Duodenal mucosa (tissue), 2 donors: ENCODE data around the gene SERPINA6.
"Not testable (repeated sequence)": the region's sequence is repeated elsewhere in the genome, so short reads cannot be mapped to it uniquely, and the experiment has no call there.

Source experiments
- H3K27ac ChIP-seq: one replicate; pipeline ENCODE4 v1.7.0; 2013; ENCODE audit warnings: low read depth, low read length
- H3K27me3 ChIP-seq, 2 donors: one replicate each; pipeline ENCODE4 v1.7.0; 2013; ENCODE audit warnings: low read length in 2 of 2, control low read depth in 1 of 2; ENCODE audit not compliant: insufficient read depth in 2 of 2, control insufficient read depth in 1 of 2
- H3K36me3 ChIP-seq, 2 donors: one replicate each; pipeline ENCODE4 v1.7.0; 2013; ENCODE audit warnings: low read length in 2 of 2, control low read depth in 1 of 2; ENCODE audit not compliant: insufficient read depth in 2 of 2, control insufficient read depth in 1 of 2
- H3K4me1 ChIP-seq, 2 donors: one replicate each; pipeline ENCODE4 v1.7.0; 2013; ENCODE audit warnings: low read length in 2 of 2, control low read depth in 1 of 2; ENCODE audit not compliant: insufficient read depth in 2 of 2, control insufficient read depth in 1 of 2
- H3K4me3 ChIP-seq, 2 donors: one replicate each; pipeline ENCODE4 v1.7.0; 2013; ENCODE audit warnings: low read length in 2 of 2, low read depth in 1 of 2
- H3K9ac ChIP-seq, 2 donors: one replicate each; pipeline ENCODE4 v1.7.0; 2013; ENCODE audit warnings: low read length in 2 of 2, low read depth in 1 of 2
- H3K9me3 ChIP-seq, 2 donors: one replicate each; pipeline ENCODE4 v1.7.0; 2013; ENCODE audit warnings: low read length in 2 of 2, control low read depth in 1 of 2; ENCODE audit not compliant: control insufficient read depth in 1 of 2

The SERPINA6 gene

DNA sequence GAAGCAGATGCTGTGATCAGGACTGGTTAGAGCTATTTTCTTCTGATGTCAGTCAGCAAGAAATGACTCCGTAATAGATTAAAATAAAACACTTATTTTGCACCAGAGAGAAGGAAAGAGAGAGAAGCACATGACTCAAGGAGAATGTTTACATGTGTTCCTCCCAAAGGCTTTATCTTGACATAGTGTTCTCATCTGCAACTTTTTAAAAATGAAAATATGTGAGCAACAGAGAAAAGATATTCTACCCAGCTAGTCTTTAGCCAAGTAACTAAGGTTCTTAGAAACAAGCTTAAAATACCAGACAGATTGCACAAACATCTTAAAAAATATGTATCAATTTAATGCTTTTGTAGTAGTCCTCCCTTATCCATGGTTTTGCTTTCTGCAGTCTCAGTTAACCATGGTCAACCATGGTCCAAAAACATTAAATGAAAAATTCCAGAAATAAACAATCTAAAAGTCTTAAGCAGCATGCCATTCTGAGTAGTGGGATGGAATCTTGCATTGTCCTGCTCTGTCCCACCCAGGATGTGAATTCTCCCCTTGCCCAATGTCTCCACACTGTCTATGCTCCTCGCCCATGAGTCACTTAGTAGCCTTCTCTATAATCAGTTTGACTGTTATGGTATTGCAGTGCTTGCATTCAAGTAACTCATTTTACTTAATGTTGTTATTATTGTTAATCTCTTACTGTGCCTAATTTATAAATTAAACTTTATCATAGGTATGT, 40.0 kb downstream of the SERPINA6 start:
- Histone ChIP-seq H3K27ac (no peak overlapping the region), H3K36me3 (no peaks in the 10 kb centered on the region), H3K9ac (no peak overlapping the region), H3K4me3 (no peak overlapping the region), H3K9me3 (no peaks in the 10 kb centered on the region), H3K27me3 (no peaks in the 10 kb centered on the region), H3K4me1 (no peaks in the 10 kb centered on the region)

DNA sequence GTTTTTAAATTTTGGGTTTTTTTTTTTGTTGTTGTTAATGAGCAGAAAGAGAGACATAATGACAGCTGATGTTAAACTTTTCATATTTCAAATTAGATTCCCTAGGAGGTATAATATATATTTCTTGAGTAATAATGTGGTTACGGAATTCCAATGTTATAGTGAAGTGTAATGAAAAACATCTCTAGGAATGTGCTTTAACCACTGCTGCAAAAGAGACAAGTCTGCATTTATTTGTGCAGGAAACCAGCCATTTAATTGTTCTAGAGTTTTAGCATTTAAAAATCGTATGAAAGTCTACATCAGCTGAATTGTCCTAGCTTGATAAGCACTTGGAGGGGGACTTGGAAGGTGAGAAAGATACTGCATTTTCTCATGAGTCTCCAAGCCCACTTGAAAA, 44.4 kb downstream of the SERPINA6 start:
- no peaks in the 10 kb centered on the region for H3K36me3 ChIP-seq
- H3K27me3 ChIP-seq: no peaks in the 10 kb centered on the region
- no peak overlapping the region for H3K4me3 ChIP-seq
- H3K27ac ChIP-seq: no peak overlapping the region
- no peaks in the 10 kb centered on the region for H3K9me3 ChIP-seq
- no peak overlapping the region for H3K9ac ChIP-seq
- no peaks in the 10 kb centered on the region for H3K4me1 ChIP-seq

- not testable (repeated sequence) for H3K36me3 ChIP-seq, H3K4me3 ChIP-seq, H3K9me3 ChIP-seq, H3K27me3 ChIP-seq, H3K27ac ChIP-seq, H3K9ac ChIP-seq, H3K4me1 ChIP-seq
Measured at GRCh38 chr14:94276898-94277561, 46.1 kb downstream of the SERPINA6 start.

GRCh38 chr14:94269156-94269555, 54.0 kb downstream of the SERPINA6 start:
- H3K4me1 ChIP-seq: no peaks in the 10 kb centered on the region
- no peaks in the 10 kb centered on the region for H3K36me3 ChIP-seq
- peaks cover 0 to 3% of the 10 kb centered on the region in 2 donors for H3K27me3 ChIP-seq
- H3K4me3 ChIP-seq: no peak overlapping the region
- H3K9ac ChIP-seq: no peak overlapping the region
- no peaks in the 10 kb centered on the region for H3K9me3 ChIP-seq
- no peak overlapping the region for H3K27ac ChIP-seq

DNA sequence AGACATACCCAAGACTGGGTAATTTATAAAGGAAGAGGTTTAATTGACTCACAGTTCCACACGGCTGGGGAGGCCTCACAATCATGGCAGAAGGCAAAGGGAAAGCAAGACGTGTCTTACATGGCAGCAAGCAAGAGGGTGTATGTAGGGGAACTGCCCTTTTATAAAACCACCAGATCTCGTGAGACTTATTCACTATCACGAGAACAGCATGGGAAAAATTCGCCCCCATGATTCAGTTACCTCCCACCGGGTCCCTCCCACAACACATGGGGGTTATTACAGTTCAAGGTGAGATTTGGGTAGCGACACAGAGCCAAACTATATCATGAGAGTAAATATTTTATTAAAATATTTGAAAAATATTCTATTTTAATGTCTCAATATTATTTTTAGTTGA, 54.6 kb downstream of the SERPINA6 start:
- not testable (repeated sequence) for H3K9ac ChIP-seq, H3K4me1 ChIP-seq, H3K4me3 ChIP-seq, H3K27me3 ChIP-seq, H3K27ac ChIP-seq, H3K9me3 ChIP-seq, H3K36me3 ChIP-seq

GRCh38 chr14:94267352-94267751, 55.8 kb downstream of the SERPINA6 start:
- no peak overlapping the region for H3K27ac ChIP-seq
- H3K27me3 ChIP-seq: peaks cover 0 to 3% of the 10 kb centered on the region in 2 donors

GRCh38 chr14:94264195-94264594, 58.9 kb downstream of the SERPINA6 start:
- H3K4me3 ChIP-seq, H3K9me3 ChIP-seq, H3K9ac ChIP-seq, H3K27ac ChIP-seq, H3K36me3 ChIP-seq, H3K27me3 ChIP-seq, H3K4me1 ChIP-seq: not testable (repeated sequence)

More at GRCh38 chr14:94267352-94267751, 55.8 kb downstream of the SERPINA6 start:
- no peaks in the 10 kb centered on the region for H3K36me3 ChIP-seq
- H3K4me3 ChIP-seq: no peak overlapping the region
- H3K4me1 ChIP-seq: no peaks in the 10 kb centered on the region
- H3K9ac ChIP-seq: no peak overlapping the region
- H3K9me3 ChIP-seq: no peaks in the 10 kb centered on the region
